Measurements from ENCODE around the gene P4HA2. TPM values are rescaled to one million over a fixed set of nuclear protein-coding genes. Genes with fewer than 3 reads are reported as not detected.
"Not testable (repeated sequence)": the region's sequence is repeated elsewhere in the genome, so short reads cannot be mapped to it uniquely, and the experiment has no call there.

The P4HA2 gene
- total RNA-seq, 1 experiment from 2014 or later: 43.6 TPM

- intact Hi-C loops (cut with micrococcal nuclease): no loop called here
- Histone ChIP-seq H3K79me2 (ENCODE audit: low read length) (no peaks in the 10 kb centered on the region), H3K36me3 (ENCODE audit: low read depth, low read length) (no peaks in the 10 kb centered on the region), H3K4me3 (ENCODE audit: low read length) (no peak overlapping the region), H3K9me2 (replicated peaks; ENCODE audit: low read length) (no peaks in the 10 kb centered on the region), H3K9me3 (ENCODE audit: low read length) (no peaks in the 10 kb centered on the region), H3K27ac (ENCODE audit: low read length) (no peak overlapping the region), H3K4me1 (ENCODE audit: insufficient read depth, low read length) (no peaks in the 10 kb centered on the region), H3K9ac (ENCODE audit: low read length) (no peak overlapping the region), H3F3A (ENCODE audit: low read length, unreplicated experiment) (no peaks in the 10 kb centered on the region), H3K4me2 (ENCODE audit: low read length) (no peak overlapping the region), H2AFZ (ENCODE audit: low read length) (no peak overlapping the region), H3K27me3 (ENCODE audit: low read length) (no peaks in the 10 kb centered on the region), H4K20me1 (ENCODE audit: low read length) (no peaks in the 10 kb centered on the region)
- no peak for ATAC-seq
- TF ChIP-seq CTCF (conservative IDR thresholded peaks at IDR 0.05; ENCODE audit: low read depth, low read length) (no peak), EZH2phosphoT487 (IDR thresholded peaks at IDR 0.05; ENCODE audit: borderline replicate concordance, low read length) (no peak), EZH2 (IDR thresholded peaks at IDR 0.05; ENCODE audit: low read length, unreplicated experiment) (no peak)
- no TSS peak for BruUV-seq (replicated peaks)
- DNase-seq: no peak
- ChIA-PET POLR2A (ENCODE audit: unreplicated experiment) (no interaction called here), CTCF (no interaction called here)
Observed at GRCh38 chr5:132150565-132150964, 77.1 kb downstream of the P4HA2 start.

GRCh38 chr5:132147663-132148062, 80.0 kb downstream of the P4HA2 start:
- no peaks in the 10 kb centered on the region for H3K79me2 ChIP-seq (ENCODE audit: low read length)
- H3K4me2 ChIP-seq (ENCODE audit: low read length): no peak overlapping the region
- POLR2A ChIA-PET (ENCODE audit: unreplicated experiment): no interaction called here
- ATAC-seq (no peak), DNase-seq (no peak)
- no peaks in the 10 kb centered on the region for H3K9me2 ChIP-seq (replicated peaks; ENCODE audit: low read length)
- no peak overlapping the region for H2AFZ ChIP-seq (ENCODE audit: low read length)
- no peak overlapping the region for H3K27ac ChIP-seq (ENCODE audit: low read length)
- no peaks in the 10 kb centered on the region for H3K27me3 ChIP-seq (ENCODE audit: low read length)
- no peaks in the 10 kb centered on the region for H3K4me1 ChIP-seq (ENCODE audit: insufficient read depth, low read length)
- intact Hi-C loops (cut with micrococcal nuclease): no loop called here
- H4K20me1 ChIP-seq (ENCODE audit: low read length): no peaks in the 10 kb centered on the region
- H3F3A ChIP-seq (ENCODE audit: low read length, unreplicated experiment): no peaks in the 10 kb centered on the region
- TF ChIP-seq CTCF (conservative IDR thresholded peaks at IDR 0.05; ENCODE audit: low read depth, low read length) (no peak), EZH2phosphoT487 (IDR thresholded peaks at IDR 0.05; ENCODE audit: borderline replicate concordance, low read length) (no peak), EZH2 (IDR thresholded peaks at IDR 0.05; ENCODE audit: low read length, unreplicated experiment) (no peak)
- no peak overlapping the region for H3K9ac ChIP-seq (ENCODE audit: low read length)
- H3K36me3 ChIP-seq (ENCODE audit: low read depth, low read length): no peaks in the 10 kb centered on the region
- CTCF ChIA-PET: no interaction called here
- no TSS peak for BruUV-seq (replicated peaks)
- H3K9me3 ChIP-seq (ENCODE audit: low read length): no peaks in the 10 kb centered on the region
- no peak overlapping the region for H3K4me3 ChIP-seq (ENCODE audit: low read length)

- H4K20me1 ChIP-seq (ENCODE audit: low read length); H3K9me3 ChIP-seq (ENCODE audit: low read length); intact Hi-C loops (cut with micrococcal nuclease); H2AFZ ChIP-seq (ENCODE audit: low read length); H3K9ac ChIP-seq (ENCODE audit: low read length); CTCF ChIA-PET; ATAC-seq; H3K36me3 ChIP-seq (ENCODE audit: low read depth, low read length); H3K4me3 ChIP-seq (ENCODE audit: low read length); H3K4me2 ChIP-seq (ENCODE audit: low read length); H3K27me3 ChIP-seq (ENCODE audit: low read length); H3F3A ChIP-seq (ENCODE audit: low read length, unreplicated experiment); H3K27ac ChIP-seq (ENCODE audit: low read length); POLR2A ChIA-PET (ENCODE audit: unreplicated experiment); BruUV-seq (replicated peaks); H3K79me2 ChIP-seq (ENCODE audit: low read length); H3K4me1 ChIP-seq (ENCODE audit: insufficient read depth, low read length); H3K9me2 ChIP-seq (replicated peaks; ENCODE audit: low read length); DNase-seq: not testable (repeated sequence)
Observed at GRCh38 chr5:132145326-132145725, 82.3 kb downstream of the P4HA2 start.
